ENCODE data around the gene RBMS3. TPM values are rescaled to one million over a fixed set of nuclear protein-coding genes. Genes with fewer than 3 reads are reported as not detected.

Gene RBMS3
- total and polyA plus RNA-seq, 2 of the 8 experiments (the other 6 are each of a cell fraction or from before 2014, with no cell fraction given): 3.7 to 6.9 TPM

DNA sequence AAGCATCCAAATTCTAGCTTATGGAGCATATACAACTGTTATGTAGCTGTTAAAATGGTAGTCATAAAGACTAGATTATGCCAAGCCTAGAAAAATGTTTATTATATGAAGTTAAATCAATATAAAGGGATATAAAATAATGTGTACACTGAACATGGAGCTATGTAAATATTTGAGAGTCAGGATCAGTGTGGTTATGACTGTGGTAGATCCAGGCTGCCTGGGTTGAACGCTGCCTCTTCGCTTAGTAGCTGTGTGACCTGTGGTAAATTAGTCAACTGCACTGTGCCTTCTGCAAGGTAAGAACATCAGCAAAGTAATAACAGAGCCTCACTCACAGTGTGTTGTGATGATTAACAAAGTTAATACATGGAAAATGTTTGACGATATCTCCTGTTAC lies 212.2 kb downstream of the RBMS3 start:
- POLR2A ChIA-PET (ENCODE audit: partially characterized antibody): no interaction called here
- WGBS, 2 experiments (ENCODE audit: extremely low coverage in 1 of 2, insufficient coverage in 1 of 2, insufficient read length in 1 of 2, insufficient replicate concordance in 2 of 2, low coverage in 1 of 2, low lambda C conversion rate in 2 of 2, missing lambda C conversion rate in 1 of 2): 87% methylated on average over 3 of the region's 3 CpGs; no CpG with 5 or more reads in 1 of the 2 experiments
- Histone ChIP-seq H4K8ac (ENCODE audit: extremely low read depth, insufficient read depth, low read length) (no peak overlapping the region), H3K4me1 (replicated peaks in 1 of 4; ENCODE audit: control insufficient read depth in 3 of 4, insufficient read depth in 4 of 4, low read length in 3 of 4) (no peaks in the 10 kb centered on the region), H3K14ac (ENCODE audit: insufficient read length) (no peak overlapping the region), H2AK5ac (ENCODE audit: low read depth, low read length) (no peak overlapping the region), H4K20me1 (replicated peaks in 1 of 2; ENCODE audit: control insufficient read depth in 1 of 2, insufficient read depth in 2 of 2, low read length in 2 of 2) (no peaks in the 10 kb centered on the region), H2BK120ac (replicated peaks; ENCODE audit: low read depth, low read length) (no peak overlapping the region), H3K9me3 (ENCODE audit: insufficient read depth in 2 of 2, low read depth in 1 of 2, low read length in 1 of 2) (no peaks in the 10 kb centered on the region), H4K91ac (replicated peaks; ENCODE audit: insufficient read length, low read length) (no peak overlapping the region), H3K36me3 (ENCODE audit: control insufficient read depth in 2 of 4, insufficient read depth in 4 of 4, low read length in 3 of 4) (no peaks in the 10 kb centered on the region), H3K23ac (ENCODE audit: insufficient read length) (no peak overlapping the region), H3K27ac (ENCODE audit: low read depth, low read length) (no peak overlapping the region), H3K9ac (replicated peaks in 1 of 4; ENCODE audit: extremely low read depth in 1 of 4, low read depth in 3 of 4, low read length in 3 of 4) (no peak overlapping the region), H3K23me2 (ENCODE audit: low read depth, low read length) (no peaks in the 10 kb centered on the region), H3K27me3 (replicated peaks in 1 of 4; ENCODE audit: control insufficient read depth in 3 of 4, extremely low read depth in 1 of 4, insufficient read depth in 3 of 4, low read length in 3 of 4) (no peaks in the 10 kb centered on the region), H3K79me1 (ENCODE audit: low read depth, low read length) (no peaks in the 10 kb centered on the region), H2BK5ac (ENCODE audit: low read depth, low read length) (no peak overlapping the region), H3K4me2 (ENCODE audit: insufficient read depth in 1 of 2, low read depth in 2 of 2, low read length in 2 of 2) (no peak overlapping the region), H3K18ac (ENCODE audit: extremely low read depth, low read length) (no peak overlapping the region), H4K5ac (ENCODE audit: insufficient read length, low read depth, low read length) (no peak overlapping the region), H2AFZ (ENCODE audit: low read length) (no peak overlapping the region), H3K4ac (replicated peaks; ENCODE audit: insufficient read length, low read depth, low read length) (no peak overlapping the region), H3K4me3 (ENCODE audit: extremely low read depth in 1 of 4, insufficient read depth in 2 of 4, low read depth in 3 of 4, low read length in 4 of 4) (no peak overlapping the region), H2BK12ac (ENCODE audit: low read depth, low read length) (no peak overlapping the region), H3K56ac (replicated peaks; ENCODE audit: insufficient read length, low read depth, low read length) (no peak overlapping the region), H2BK15ac (ENCODE audit: low read length) (no peak overlapping the region), H2BK20ac (ENCODE audit: low read length) (no peak overlapping the region), H3K79me2 (ENCODE audit: control insufficient read depth in 1 of 2, insufficient read depth in 2 of 2, low read length in 2 of 2) (no peaks in the 10 kb centered on the region)
- CTCF ChIA-PET (ENCODE audit: partially characterized antibody): no interaction called here
- TF ChIP-seq MAFK (IDR thresholded peaks at IDR 0.05; ENCODE audit: low read depth, low read length) (no peak), CBX8 (IDR thresholded peaks at IDR 0.05; ENCODE audit: borderline replicate concordance, low read depth, low read length) (no peak), FOSL1 (IDR thresholded peaks at IDR 0.05; ENCODE audit: insufficient read depth, low read depth, low read length) (no peak)
- TF ChIP-seq, protein P1, sequence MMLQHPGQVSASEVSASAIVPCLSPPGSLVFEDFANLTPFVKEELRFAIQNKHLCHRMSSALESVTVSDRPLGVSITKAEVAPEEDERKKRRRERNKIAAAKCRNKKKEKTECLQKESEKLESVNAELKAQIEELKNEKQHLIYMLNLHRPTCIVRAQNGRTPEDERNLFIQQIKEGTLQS (IDR thresholded peaks at IDR 0.05; ENCODE audit: insufficient read depth, low read depth, low read length): no peak
- DNase-seq (ENCODE audit: low read depth in 1 of 2, low spot score in 2 of 2) (no peak), FAIRE-seq (no peak)
